Lung (tissue), 12 donors: ENCODE data around the gene CDR2. TPM values are rescaled to one million over a fixed set of nuclear protein-coding genes. Genes with fewer than 3 reads are reported as not detected.

Source experiments
- ATAC-seq: fragments of 200-7000 bp; cut with Tn5 transposase; one replicate; pipeline ENCODE4 v1.9.1; 2020; ENCODE audit warnings: moderate number of reproducible peaks; ENCODE audit not compliant: insufficient read depth, low FRiP score
- DNase-seq, 3 donors: peaks; one replicate each; pipeline ENCODE4 v3.0.0-alpha.2; 2013 to 2017
- H3K27ac ChIP-seq, 2 donors: one replicate each; pipeline ENCODE4 v1.5.1; 2013; ENCODE audit warnings: mild to moderate bottlenecking in 2 of 2, moderate library complexity in 2 of 2, control low read depth in 1 of 2, inconsistent platforms in 1 of 2, low read depth in 1 of 2, low read length in 1 of 2
- H3K27me3 ChIP-seq, 3 donors: one replicate each; pipeline ENCODE4 v1.5.1; 2013; ENCODE audit warnings: low read length in 2 of 3; ENCODE audit not compliant: control insufficient read depth in 3 of 3, insufficient read depth in 3 of 3
- H3K36me3 ChIP-seq, 4 donors: one replicate each; pipeline ENCODE4 v1.5.1; 2013; ENCODE audit warnings: low read length in 4 of 4, mild to moderate bottlenecking in 1 of 4, moderate library complexity in 1 of 4; ENCODE audit not compliant: control insufficient read depth in 4 of 4, insufficient read depth in 4 of 4
- H3K4me1 ChIP-seq, 5 donors: one replicate each; pipeline ENCODE4 v1.5.1; 2013; ENCODE audit warnings: low read length in 5 of 5, mild to moderate bottlenecking in 2 of 5, moderate library complexity in 1 of 5; ENCODE audit not compliant: control insufficient read depth in 5 of 5, insufficient read depth in 5 of 5
- H3K4me3 ChIP-seq: one replicate; pipeline ENCODE4 v1.5.1; 2013; ENCODE audit warnings: mild to moderate bottlenecking, control low read depth, moderate library complexity
- H3K9ac ChIP-seq, 2 donors: one replicate each; pipeline ENCODE4 v1.5.1; 2013; ENCODE audit warnings: low read length in 2 of 2, control low read depth in 1 of 2; ENCODE audit not compliant: insufficient read depth in 1 of 2
- H3K9me3 ChIP-seq, 4 donors: one replicate each; pipeline ENCODE4 v1.5.1; 2013; ENCODE audit warnings: low read length in 3 of 4, mild to moderate bottlenecking in 1 of 4, moderate library complexity in 1 of 4; ENCODE audit not compliant: control insufficient read depth in 4 of 4, insufficient read depth in 3 of 4
- CTCF ChIP-seq: IDR thresholded peaks from 2 replicates; pipeline ENCODE4 v1.5.1; 2012; ENCODE audit warnings: mild to moderate bottlenecking; ENCODE audit errors: control extremely low read depth, extremely low read depth
- WGBS, 2 donors: extraction: QIAGEN DNeasy Blood & Tissue Kit; methylation state at CpG; one replicate each; pipeline ENCODE4 v1.1.7; 2013; 5-methylcytosine and 5-hydroxymethylcytosine counted together
- polyA plus RNA-seq, 2 donors: library from polyadenylated mRNA; stranded (reverse); fragments of 200-250 nt; gene quantifications; one replicate each; pipeline ENCODE4 v1.2.1, GENCODE V29; 2013
- total RNA-seq, 2 donors: library from RNA; depleted of rRNA in 1 of 2; stranded (reverse); fragments of >200 nt in 1 of 2; gene quantifications; one replicate each; pipeline ENCODE4 v1.2.1, GENCODE V29; 2014 to 2021
- donor health status: control.
- donor health status: control.
- donor health status: Bipolar disorder and iron deficiency.
- donor health status: healthy.
- donor health status: DM: yes; HTN: yes; CAD: no.

CDR2 gene
- total and polyA plus RNA-seq, 4 donors = 11.3 to 27.0 (median 14.0) TPM

GRCh38 chr16:22340945-22341344, 33.5 kb downstream of the CDR2 start:
- Histone ChIP-seq H3K27ac (no peak overlapping the region), H3K9me3 (peaks cover 0 to 7% (median 2%) of the 10 kb centered on the region in 4 donors), H3K4me1 (no peaks in the 10 kb centered on the region), H3K27me3 (no peaks in the 10 kb centered on the region), H3K9ac (no peak overlapping the region), H3K4me3 (no peak overlapping the region), H3K36me3 (peaks cover 4 to 11% (median 7%) of the 10 kb centered on the region in 4 donors)
- TF ChIP-seq CTCF = no peak
- no peak for DNase-seq
- ATAC-seq = no peak

- no peak for ATAC-seq
- H3K4me1 ChIP-seq = no peaks in the 10 kb centered on the region
- no peak overlapping the region for H3K27ac ChIP-seq
- WGBS, 2 donors = 97 to 98% methylated on average over 4 of the region's 4 CpGs
- peaks cover 0 to 7% (median 4%) of the 10 kb centered on the region in 4 donors for H3K9me3 ChIP-seq
- no peak for TF ChIP-seq CTCF
- no peak for DNase-seq
- no peak overlapping the region for H3K4me3 ChIP-seq
- H3K36me3 ChIP-seq = peaks cover 13 to 31% (median 21%) of the 10 kb centered on the region in 4 donors
- H3K27me3 ChIP-seq = no peaks in the 10 kb centered on the region
- no peak overlapping the region for H3K9ac ChIP-seq
These were observed 36.4 kb downstream of the CDR2 start for GRCh38 chr16:22337849-22338635.

GRCh38 chr16:22337045-22337444, 37.4 kb downstream of the CDR2 start:
- H3K4me3 ChIP-seq = no peak overlapping the region
- no peak for DNase-seq
- no peak overlapping the region for H3K9ac ChIP-seq
- H3K4me1 ChIP-seq = no peaks in the 10 kb centered on the region
- no peak overlapping the region for H3K27ac ChIP-seq
- peaks cover 17 to 31% (median 25%) of the 10 kb centered on the region in 4 donors for H3K36me3 ChIP-seq
- peaks cover 0 to 7% (median 4%) of the 10 kb centered on the region in 4 donors for H3K9me3 ChIP-seq
- no peak for ATAC-seq
- no peak for TF ChIP-seq CTCF
- H3K27me3 ChIP-seq = no peaks in the 10 kb centered on the region
